IPS-NIHi7 (cell line): ENCODE measurements around the gene GNG4.
A peak's percentile ranks its signal among the peaks of the same experiment; 100 is the strongest.

Source experiments
- DNase-seq: peaks from one replicate; pipeline ENCODE4 v3.0.0; 2012; ENCODE audit warnings: mixed read lengths; ENCODE audit errors: extremely low spot score

Gene GNG4

DNA sequence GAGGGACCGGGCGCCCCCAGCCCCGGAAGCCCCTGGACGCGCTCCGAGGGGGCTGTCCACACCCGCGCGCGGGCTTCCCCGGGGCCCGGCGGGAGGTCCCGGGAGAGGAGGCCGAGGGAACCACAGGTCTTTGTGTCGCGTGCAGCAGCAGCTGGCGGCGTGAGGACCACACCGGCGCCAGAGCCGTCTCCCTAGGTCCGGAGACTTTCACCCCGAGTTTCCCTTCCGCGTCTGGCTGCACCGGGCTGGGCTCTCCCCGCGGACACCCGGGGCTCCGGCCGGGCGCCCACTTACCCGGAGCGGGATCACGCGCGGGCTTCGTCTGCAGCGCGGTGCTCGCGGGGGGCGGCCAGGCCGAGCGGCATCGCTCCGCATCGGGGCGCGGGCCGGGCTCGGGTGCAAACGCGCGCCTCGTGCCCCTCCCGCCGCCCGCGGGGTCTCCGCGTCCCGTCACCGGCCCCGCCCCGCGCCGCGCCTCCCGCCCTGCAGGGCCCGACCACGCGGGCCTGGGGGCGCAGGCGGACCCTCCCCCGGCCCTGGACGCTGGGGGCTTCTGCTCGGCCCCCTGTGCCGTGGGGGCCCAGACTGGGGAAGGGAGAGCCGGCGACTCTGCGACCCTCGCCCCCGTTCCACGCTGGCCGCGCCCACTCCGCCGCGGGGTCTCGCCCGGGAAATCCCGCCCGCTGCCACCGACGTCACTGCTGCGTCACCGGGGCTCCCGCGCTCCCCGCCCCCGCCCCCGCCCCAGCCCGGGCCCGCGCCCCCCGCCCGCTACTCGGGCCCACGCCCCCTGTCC is at the start of gene GNG4:
GNG4 (minus strand) TSS at position 417 of the 796 bp plus-strand sequence. CDS start 65,946 bp downstream, outside the sequence.
- peak; percentile 81 for DNase-seq

DNA sequence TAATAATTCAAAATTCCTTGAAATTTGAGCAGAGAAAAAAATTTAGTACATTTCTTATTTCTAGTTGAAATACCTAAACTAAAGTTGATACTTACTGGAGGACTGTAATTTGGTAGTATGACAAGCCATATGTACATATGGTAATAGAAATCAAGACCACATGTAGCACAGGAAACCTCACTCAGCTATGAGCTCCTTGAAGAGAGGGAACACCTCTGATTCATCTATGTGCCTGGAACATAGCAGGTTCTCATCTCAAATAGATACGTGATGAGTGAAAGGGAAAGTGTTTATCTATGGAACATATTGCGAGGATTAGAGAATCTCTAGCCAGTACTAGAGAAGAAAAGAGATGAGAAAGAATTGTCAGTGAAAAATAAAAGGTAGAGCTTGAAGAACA is 47.9 kb upstream of the GNG4 start:
- DNase-seq: no peak

DNA sequence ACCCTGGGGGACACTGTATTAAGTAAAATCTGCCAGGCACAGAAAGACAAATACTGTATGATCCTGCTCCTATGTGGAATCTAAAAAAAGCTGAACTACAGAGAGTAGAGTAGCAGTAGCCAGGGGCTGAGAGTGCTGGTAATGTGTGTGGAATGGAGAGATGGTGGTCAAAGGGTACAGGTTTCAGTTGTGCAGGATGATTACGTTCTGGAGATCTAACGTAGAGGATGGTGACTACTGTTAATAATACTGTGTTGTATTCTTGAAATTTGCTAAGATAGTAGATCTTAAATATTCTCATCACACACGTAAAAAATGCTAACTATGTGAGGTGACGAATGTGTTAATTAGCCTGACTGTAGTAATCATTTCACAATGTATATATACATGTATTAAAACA is 39.8 kb upstream of the GNG4 start:
- no peak for DNase-seq

DNA sequence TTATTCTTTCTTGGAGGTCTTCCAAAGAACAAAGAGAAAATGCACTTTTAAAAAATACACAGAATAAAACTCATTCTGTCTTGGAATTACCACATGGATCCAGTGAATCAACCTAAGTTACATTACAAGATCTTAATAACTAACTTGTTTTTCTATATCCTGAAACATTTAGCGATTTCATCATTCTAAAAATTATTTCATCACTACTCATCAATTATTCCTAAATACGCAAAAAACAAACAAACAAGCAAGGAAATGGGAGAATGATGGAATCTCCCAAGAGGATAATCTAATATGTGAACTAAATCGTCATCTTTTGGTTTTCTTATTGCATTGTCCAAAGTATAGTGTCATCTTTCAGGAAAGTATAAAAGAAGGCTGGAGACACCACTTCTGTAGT is 38.5 kb upstream of the GNG4 start:
- no peak for DNase-seq

DNA sequence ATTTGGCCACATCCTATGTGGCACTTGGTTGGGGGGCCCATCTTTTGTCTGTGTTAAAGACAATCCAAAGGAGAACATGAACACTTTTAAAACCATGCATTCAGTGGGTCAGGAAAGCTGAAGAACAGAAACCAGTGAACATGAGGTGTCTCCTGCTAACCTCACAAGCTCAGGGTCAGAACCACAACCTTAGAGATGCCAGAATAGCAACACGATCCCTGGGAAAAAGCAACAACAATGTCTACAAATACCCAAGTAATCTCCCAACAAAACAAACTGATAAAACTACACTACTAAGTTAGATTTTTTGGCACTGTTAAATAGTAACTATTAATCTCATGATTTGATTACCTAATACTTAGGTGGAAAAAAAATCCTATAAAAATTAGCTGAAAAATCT is 34.1 kb upstream of the GNG4 start:
- no peak for DNase-seq

DNA sequence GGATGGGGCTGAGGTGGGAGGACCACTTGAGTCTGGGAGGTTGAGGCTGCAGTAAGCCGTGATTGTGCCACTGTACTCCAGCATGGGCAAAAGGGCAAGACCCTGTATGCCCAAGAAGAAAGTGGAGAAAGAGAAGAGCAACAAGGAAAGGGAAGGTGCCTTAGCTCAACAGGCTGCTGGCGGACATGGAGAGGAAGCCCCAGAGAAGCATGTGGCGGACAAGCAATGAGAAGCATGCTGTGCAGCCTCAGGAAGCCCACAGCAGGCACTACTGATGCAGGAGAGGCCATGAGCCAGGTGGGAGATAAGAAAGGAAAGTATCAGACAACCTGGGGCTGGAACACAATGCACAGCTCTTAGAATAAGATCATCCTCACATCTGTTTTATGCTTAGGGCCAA is 32.6 kb upstream of the GNG4 start:
- no peak for DNase-seq

DNA sequence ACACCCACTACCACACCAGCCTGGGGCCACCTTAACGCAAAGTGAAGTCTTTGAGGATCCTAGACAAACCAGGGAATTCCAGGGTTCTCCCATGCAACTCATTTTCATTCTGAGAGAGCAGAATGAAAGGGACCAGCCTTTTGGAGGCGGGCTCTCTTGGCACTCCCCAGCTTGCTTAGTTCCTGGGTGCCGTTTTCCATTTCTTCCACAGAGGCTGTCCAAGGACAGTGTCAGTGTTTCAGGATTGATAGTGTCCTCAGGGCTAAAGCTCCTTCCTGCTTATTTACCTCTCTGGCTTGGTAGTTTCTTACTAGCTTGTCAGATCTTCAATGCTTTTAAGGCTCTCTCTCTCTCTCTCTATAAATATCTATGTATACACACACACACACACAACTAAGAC is 30.1 kb upstream of the GNG4 start:
- DNase-seq: no peak

DNA sequence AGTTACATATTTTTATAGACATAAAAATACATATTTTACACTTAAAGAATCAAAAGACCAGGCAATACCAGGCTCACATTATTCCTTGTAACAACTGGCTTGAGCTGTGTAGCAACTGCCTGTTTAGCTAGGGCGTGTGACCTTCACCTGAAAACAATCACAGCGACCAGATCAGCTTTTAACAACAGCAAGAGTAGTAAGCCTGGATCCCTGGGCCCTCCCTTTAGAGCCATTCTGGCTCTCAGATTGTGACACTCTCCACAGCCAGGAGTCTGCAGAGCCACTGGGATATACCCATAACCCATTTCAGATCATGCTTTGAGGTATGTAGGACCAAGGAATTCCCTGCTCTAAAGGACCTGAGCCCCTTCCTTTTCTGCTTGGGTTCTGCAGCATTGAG is 29.4 kb upstream of the GNG4 start:
- no peak for DNase-seq

DNA sequence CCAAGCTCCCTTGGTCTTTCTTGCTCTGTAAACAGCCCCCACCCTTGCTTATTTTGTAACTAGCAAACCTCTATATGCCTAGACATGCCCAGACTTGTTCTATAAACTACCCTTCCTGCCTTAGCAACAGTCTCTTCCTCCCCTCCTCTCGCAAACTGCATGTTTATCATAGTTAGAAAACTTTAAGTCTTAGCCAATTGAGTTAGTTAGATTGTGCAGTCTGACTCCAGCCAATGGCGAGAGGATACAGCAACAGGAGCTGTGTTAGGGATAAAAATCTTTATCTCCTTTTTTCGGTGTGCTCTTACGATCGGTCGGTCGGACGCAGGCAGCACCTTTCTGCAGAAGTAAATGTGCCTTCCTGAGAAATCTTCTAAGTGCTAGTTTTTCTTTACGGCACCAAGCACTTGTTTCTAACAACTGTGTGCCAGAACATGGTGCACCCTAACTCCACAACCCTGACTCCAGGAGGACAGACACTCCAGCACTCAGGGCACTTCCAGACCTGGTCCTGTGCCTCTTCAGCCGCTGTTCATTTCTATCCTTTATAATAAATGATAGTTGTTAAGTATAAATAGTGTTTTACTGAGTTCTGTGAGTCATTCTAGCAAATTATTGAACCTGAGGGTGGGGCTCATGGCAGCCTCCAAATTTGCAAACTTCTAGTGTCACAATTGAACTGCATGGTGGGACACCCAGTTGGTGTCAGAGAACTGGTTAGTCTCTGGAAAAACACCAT is 25.7 kb upstream of the GNG4 start:
- DNase-seq: no peak

DNA sequence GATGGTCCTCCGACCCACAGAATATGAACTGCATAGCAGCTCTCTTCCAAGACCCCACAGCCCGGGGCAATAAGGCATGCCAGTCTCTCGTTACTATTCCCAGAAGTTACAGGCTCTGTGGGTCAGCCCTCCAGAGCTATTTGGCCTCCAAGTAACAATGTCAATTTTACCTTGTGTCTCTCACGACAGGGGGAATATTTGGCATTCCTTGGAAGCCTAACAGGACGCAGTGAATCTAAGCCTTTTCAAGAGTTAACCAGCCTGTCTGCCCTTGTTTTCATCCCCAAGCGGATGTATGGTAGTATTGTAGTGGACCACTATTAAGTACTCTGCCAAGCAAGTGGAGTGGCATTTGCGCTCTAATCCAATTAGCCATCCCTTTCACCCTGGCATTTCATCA is 24.4 kb upstream of the GNG4 start:
- no peak for DNase-seq

DNA sequence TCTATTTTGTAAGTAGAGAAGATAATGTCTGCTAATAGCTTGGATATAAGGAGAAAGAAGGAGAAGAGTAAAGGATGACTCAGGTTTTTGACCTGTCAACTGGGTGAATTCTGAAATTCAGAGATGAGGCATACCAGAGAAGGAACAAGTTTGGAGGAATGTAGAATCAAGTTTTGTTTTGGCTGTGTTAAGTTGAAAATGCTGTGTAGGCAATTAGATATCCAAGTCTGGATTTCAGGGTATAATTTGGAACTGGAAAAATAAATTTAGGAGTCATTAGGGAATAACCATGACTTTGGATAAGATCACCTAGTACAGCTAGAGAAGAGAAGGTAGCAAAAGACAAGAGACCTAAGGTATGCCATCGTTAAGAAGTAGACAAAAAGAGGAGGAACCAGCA is 22.4 kb upstream of the GNG4 start:
- no peak for DNase-seq

DNA sequence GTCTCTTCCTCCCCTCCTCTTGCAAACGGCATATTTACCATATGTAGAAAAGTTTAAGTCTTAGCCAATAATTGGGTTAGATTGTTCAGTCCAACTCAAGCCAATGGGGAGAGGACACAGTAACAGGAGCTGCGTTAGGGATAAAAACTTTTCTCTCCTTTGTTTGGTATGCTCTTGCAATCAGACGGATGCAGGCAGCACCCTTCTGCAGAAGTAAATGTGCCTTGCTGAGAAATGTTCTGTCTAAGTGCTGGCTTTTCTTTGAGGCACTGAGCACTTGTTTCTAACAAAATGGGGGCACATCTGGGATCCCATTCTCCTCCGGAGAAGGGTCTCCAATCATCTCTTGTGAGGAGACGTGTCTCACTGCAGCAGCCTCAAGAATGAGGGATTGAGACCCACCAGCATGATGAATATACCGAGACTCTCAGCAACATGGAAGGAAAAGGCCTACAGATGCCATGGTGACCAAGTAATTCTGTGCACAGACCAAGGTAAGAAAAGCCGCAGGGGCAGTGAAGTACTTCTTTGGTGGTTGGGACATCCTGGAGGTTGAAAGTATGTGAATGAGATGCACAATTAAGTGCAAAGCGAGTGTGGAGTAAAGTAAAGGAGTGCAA is 20.7 kb upstream of the GNG4 start:
- no peak for DNase-seq

DNA sequence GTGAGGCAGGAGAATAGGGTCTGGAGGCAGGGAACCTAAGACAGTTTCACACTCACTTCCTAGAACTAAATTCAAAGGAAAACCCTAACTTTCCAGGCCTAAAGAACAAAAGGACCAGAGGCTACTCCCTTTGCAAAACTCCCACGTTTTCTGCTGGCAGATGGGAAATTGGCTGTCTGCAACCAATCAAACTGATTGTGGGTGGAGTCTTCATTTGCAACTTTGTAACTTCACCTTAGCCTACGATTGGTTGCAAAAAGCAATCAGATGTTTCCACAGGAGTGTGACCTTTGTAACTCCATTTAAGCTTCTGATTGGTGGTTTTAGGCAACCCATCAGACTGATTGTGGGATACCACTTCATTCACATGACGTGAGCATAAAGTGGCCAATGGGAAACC is 19.7 kb upstream of the GNG4 start:
- DNase-seq: no peak

DNA sequence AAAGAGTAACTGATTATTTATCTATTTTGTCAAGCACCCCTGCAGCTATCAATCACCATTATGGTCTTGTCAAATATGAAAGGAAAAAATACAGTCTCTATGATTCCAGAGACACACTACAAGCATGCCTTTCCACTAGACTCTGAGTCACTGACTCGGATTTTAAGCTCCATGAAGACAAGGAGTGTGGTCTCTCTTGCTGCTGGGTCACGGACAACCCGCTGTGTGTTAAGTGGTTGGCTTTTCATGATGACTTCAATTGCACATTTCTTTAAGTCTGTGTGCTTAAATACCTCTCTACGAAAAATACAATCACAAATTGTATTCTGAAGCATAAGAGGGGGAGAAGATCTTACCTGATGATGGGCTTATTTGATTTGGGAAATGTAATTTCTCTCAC is 14.0 kb upstream of the GNG4 start:
- DNase-seq: no peak

DNA sequence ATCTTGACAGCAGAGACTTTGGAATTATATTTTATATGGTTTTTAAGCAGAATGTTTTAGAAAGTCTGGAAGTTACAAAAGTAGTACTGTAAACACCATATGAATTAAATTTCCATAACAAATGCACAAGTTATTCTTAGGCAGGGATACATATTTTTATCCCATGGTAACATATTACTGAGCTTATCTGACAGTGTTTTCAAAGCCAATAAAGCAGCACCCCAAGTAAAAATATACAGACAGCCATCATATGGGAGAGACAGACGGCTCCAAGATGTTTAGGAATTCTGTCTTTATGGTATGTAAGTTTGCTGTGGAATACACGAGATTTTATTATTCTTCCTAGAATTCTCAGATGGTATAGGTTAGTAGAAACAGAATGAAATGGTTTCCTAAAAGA is 12.0 kb upstream of the GNG4 start:
- no peak for DNase-seq

DNA sequence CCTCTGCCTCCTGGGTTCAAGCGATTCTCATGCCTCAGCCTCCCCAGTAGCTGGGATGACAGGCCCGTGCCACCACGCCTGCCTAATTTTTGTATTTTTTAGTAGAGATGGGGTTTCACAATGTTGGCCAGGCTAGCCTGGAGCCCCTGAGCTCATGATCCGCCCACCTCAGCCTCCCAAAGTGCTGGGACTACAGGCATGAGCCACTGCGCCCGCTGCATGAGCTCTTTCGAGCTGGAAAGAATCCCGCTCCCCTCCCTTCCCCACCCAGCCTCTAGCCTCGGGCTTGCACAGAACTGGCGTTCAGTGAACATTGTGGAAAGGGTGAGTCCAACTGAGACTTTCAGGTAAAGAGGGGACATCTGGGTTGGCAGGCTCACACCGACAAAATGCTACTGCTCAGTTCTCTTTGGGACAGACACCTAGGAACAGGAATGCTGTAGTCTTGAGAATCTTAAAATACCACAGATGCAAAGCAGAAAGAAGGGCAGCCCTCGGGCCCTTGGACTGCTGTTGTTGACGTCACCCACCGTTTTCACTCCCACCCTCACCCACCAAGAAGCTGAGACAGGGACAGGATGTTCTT is 9.7 kb upstream of the GNG4 start:
- DNase-seq: no peak

DNA sequence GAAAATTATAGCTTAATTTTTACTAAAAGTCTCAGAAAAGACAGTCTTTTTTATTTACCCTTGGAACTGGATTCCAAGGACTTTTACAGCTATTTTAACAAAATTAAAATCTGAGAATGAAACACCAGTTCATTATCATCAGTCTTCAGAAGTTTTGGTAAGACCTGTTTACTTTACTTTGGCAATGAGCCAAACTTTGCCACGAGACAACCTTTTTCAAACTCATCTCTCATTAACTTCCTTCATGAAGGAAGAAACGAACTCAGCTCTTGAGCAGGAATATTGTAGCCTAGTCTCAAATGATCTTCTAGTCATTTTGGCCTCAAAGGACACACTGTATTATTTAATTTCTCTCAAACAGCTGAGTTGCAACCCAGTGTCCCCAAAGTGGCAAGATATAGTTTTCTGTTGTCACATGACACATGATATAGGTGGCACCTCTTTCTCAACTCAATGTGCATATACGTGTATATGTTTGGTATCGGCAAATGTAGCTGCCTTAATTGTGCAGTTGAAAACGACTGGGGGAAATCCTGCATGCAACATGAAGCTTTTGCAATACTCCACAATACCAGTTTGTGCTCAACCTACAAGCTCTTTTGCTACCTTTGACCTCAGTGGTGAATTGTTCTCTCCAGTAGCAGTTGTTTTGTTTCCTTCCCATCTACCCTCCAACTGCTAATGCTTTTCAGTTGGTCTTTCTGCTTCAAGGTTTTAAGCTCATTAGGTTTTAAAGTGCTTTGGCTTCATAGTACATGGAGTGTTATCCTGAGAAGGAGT is 8.4 kb upstream of the GNG4 start:
- no peak for DNase-seq

DNA sequence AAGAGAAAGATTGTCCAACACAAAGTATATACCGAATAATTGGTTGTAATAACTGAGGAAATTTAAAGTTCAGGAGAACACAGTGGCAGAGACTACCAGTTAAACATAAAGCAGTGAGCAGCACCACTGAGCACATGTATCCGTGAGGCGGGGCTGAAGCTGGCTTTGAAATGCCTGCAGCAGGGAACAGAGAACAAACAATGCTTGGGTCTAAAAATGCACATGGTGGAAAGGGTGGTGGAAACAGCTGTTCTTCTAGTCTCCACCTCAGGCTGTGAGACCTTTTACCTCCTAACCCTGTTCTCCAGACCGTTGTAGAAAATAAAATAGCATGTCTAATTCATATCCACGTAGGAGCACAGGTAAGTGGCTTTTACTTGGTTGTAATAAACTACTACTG is 7.7 kb upstream of the GNG4 start:
- no peak for DNase-seq

DNA sequence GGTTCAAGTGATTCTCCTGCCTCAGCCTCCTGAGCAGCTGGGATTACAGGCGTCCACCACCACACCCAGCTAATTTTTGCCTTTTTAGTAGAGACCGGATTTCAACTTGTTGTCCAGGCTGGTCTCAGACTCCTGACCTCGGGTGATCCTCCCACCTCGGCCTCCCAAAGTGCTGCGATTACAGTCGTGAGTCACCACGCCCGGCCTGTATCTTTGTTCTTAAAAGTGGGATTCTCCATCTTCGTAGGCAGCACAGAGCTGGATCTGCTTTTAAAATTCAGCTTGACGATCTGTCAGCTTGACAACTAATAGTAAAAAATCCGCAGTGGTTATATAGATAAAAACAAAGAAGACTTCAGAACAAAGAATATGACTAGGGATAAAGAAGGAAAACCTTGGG is 2.8 kb upstream of the GNG4 start:
- no peak for DNase-seq

DNA sequence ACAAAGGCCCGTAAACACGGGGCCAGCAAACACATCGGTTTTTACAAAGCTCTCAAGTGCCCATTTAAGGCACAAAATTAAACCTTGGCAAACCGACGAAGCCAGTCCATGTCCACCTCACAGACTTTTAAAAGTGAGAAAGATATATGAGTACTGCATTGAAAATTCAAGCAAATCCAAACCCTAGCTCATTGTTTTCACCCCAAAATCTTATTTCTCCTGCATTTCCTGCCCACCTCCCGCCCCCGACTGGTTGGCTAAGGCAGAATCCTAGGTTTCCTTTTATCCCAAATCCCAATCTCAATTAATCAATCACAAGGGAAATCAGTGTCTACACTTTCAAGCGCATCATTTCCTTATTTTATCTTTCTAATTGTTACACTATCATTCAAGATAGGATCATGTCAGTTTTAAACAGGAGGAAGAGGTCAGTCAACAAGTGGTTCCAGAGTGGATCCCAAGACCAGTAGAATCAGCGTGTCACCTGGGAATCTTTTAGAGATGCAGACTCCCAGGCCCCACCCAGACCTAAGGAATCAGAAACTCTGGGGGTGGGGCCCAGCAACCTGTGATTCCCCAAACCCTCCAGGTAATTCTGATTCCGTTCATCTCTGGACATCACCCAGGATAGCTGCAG is 1.7 kb upstream of the GNG4 start:
- DNase-seq: no peak
